T-helper 2 cell treated with Interferon-gamma antibody and Interleukin-4, amounts not matched to agents 5 μg/mL and 100 μg/mL, for 36 hours (primary cell): ENCODE results near the gene AGAP1.

Experiments used
- DNase-seq: peaks from one replicate; pipeline ENCODE4 v3.0.0; 2021; ENCODE audit warnings: low spot score
- H3K27ac Mint-ChIP-seq: one replicate; pipeline ENCODE4 v1.8.0; 2021; ENCODE audit warnings: mild to moderate bottlenecking, mixed read lengths
- H3K27me3 Mint-ChIP-seq: one replicate; pipeline ENCODE4 v1.8.0; 2021; ENCODE audit warnings: low read depth, mixed read lengths
- H3K36me3 Mint-ChIP-seq: one replicate; pipeline ENCODE4 v1.8.0; 2021; ENCODE audit warnings: low read depth, mixed read lengths
- H3K4me1 Mint-ChIP-seq: one replicate; pipeline ENCODE4 v1.8.0; 2021; ENCODE audit warnings: low read depth, mixed read lengths
- H3K4me3 Mint-ChIP-seq: one replicate; pipeline ENCODE4 v1.8.0; 2022; ENCODE audit warnings: mild to moderate bottlenecking, moderate library complexity, mixed read lengths
- H3K9me3 Mint-ChIP-seq: one replicate; pipeline ENCODE4 v1.8.0; 2021; ENCODE audit warnings: mixed read lengths

AGAP1 gene

DNA sequence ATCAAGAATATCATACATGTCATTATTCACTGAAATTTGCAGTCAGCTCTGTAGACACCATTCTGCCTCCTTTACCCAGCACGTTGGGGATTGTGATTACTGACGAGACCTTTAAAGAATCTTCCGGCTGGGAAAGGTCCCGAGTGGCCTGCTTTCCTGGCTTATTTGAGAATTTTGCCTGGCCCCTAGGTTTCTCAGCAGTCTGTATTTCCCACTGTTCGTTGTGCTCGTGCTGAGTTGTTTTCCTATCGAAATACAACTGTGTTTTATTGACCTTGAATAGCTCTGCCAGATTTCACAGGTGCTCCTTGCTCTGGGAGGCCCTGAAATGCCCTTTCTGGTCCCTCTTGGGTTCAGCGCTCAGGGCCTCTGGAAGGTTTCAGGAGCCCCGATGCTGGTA lies 94.9 kb downstream of the AGAP1 start:
- Mint-ChIP-seq H3K4me1 (no peaks in the 10 kb centered on the region), H3K36me3 (no peaks in the 10 kb centered on the region)
- DNase-seq = no peak

DNA sequence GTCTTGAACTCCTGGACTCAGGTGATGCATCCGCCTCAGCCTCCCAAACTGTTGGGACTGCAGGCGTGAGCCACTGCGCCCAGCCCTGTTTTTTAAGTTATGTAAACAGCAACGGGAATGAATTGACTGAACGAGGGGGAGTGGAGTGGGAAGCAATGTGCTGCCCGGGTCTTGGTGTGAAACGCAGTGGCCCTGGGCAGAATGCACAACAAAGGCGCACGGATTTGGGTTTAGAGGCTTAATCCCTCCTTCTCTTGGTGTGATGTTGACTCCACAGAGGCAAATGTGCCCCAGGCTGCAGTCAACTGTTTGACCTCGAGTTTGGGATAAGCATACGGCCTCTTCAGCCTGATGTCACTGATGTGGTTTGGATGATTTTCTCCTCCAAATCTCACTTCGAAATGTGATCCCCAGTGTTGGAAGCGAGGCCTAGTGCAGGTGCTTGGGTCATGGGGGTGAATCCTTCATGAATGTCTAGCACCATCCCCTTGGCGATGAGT lies 97.4 kb downstream of the AGAP1 start:
- no peaks in the 10 kb centered on the region for H3K36me3 Mint-ChIP-seq

More for the DNA sequence above, 94.9 kb downstream of the AGAP1 start:
- Mint-ChIP-seq H3K27ac (no peak overlapping the region), H3K27me3 (peaks cover 2% of the 10 kb centered on the region), H3K4me3 (no peak overlapping the region), H3K9me3 (no peaks in the 10 kb centered on the region)

DNA sequence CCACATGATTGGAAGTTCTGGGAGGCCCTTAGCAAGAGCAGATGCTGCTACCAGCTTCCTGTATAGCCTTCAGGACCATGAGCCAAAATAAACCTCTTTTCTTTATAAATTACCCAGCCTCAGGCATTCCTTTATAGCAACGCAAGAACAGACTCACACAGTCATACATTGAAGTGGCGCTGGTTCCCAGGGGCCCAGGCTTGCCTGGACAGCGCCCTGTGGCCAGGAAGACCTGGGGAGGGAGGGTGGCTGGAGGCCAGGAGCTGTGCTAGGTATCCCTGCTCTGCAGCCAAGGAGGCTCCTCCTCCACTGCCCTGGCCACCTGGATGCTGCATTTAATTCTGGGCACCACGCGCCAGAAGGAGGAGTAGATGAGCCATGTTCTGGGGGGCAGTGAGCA lies 98.1 kb downstream of the AGAP1 start:
- peaks cover 2% of the 10 kb centered on the region for H3K27me3 Mint-ChIP-seq
- H3K36me3 Mint-ChIP-seq = no peaks in the 10 kb centered on the region
- no peaks in the 10 kb centered on the region for H3K9me3 Mint-ChIP-seq
- H3K4me1 Mint-ChIP-seq = no peaks in the 10 kb centered on the region
- no peak overlapping the region for H3K27ac Mint-ChIP-seq
- no peak for DNase-seq
- no peak overlapping the region for H3K4me3 Mint-ChIP-seq

More for the DNA sequence above, 97.4 kb downstream of the AGAP1 start:
- DNase-seq = no peak
- Mint-ChIP-seq H3K4me1 (no peaks in the 10 kb centered on the region), H3K4me3 (no peak overlapping the region), H3K27me3 (peaks cover 2% of the 10 kb centered on the region), H3K9me3 (no peaks in the 10 kb centered on the region), H3K27ac (no peak overlapping the region)

DNA sequence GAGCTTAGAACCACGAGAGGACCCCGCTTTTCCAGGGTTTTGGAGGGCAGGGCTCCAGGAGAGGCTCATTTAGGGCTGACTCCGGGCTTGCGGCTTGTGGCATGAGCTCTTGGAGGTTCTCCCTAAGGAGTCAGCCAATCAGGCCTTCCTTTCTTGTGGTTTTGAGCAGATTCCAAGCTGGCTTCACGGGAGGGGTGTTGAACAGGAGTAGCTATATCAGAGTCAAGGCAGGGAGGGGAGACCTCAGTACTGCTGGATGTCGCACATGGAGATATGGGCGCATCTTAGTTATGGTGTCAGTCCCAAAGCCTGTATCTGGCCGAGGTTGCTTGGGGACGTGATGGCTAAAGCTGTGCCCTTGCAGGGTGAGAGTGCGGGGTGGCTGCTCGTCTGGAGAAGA lies 98.6 kb downstream of the AGAP1 start:
- H3K4me3 Mint-ChIP-seq = no peak overlapping the region
- DNase-seq = no peak
- no peaks in the 10 kb centered on the region for H3K4me1 Mint-ChIP-seq
- H3K9me3 Mint-ChIP-seq = no peaks in the 10 kb centered on the region
- H3K27me3 Mint-ChIP-seq = peaks cover 2% of the 10 kb centered on the region
- no peak overlapping the region for H3K27ac Mint-ChIP-seq
- no peaks in the 10 kb centered on the region for H3K36me3 Mint-ChIP-seq

DNA sequence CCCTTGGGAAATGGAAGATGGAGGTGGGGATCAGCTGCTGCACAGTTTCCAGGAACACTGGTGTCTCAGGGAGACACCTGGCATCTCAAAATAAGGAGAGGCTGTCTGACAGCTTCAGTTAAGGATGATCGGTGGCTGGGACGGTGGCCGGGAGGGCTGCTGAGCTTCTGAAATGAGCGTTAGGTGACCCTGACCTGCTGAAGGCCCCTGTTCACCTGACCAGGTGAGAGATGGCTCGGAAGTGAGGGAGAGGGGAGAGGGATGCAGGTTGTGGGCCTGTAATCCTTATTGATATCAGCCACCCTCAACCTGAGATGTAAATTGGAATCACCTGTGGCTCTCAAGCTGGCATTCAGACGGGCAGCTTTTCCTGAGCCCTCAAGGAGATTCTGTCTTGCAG lies 99.0 kb downstream of the AGAP1 start:
- Mint-ChIP-seq H3K4me1 (no peaks in the 10 kb centered on the region), H3K27ac (no peak overlapping the region), H3K9me3 (no peaks in the 10 kb centered on the region), H3K36me3 (no peaks in the 10 kb centered on the region), H3K27me3 (peaks cover 2% of the 10 kb centered on the region), H3K4me3 (no peak overlapping the region)
- no peak for DNase-seq

DNA sequence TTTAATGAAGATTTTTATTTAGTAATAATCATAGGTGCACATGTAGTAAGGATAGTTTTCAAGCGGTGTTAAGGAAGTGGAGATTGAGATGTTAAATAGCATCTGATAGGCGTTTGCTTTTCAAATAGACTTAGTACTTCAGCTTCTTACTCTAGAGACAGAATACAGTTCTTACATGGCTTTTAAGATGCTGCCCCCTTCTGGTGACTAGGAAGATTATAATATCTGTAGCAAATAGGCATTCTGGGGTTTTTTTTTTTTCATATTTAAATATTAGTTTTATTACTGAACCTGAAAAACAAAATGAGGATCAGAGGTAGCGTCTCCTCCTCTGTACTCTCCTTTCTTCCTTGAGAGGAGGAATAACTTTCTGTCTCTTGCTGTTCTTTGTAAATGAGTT lies 100.2 kb downstream of the AGAP1 start:
- Mint-ChIP-seq H3K27me3 (peaks cover 2% of the 10 kb centered on the region), H3K9me3 (no peaks in the 10 kb centered on the region), H3K4me3 (no peak overlapping the region), H3K36me3 (no peaks in the 10 kb centered on the region), H3K4me1 (no peaks in the 10 kb centered on the region), H3K27ac (no peak overlapping the region)
- DNase-seq = no peak

DNA sequence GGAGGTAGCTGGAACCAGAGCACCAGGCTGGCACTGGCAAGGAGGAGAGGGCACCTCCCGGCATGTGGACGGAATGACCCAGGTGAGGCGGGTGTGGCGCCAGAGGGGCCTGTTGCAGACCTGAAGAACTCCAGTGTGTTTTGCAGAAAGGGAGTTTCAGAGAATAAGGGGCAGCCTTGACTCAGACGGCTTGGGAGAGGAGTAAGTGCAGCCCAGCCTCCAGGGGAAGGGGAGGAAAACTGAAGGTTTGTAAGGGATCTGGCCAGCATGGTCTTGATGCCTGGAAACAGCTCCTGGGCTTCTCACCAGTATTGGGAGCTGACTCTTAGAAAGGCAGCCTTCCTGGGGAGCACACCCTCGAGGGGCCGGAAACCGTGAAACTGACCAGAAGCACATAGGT lies 101.1 kb downstream of the AGAP1 start:
- H3K4me1 Mint-ChIP-seq = no peaks in the 10 kb centered on the region
- no peak for DNase-seq
- no peak overlapping the region for H3K4me3 Mint-ChIP-seq
- H3K27ac Mint-ChIP-seq = no peak overlapping the region
- peaks cover 2% of the 10 kb centered on the region for H3K27me3 Mint-ChIP-seq
- H3K36me3 Mint-ChIP-seq = no peaks in the 10 kb centered on the region
- no peaks in the 10 kb centered on the region for H3K9me3 Mint-ChIP-seq

DNA sequence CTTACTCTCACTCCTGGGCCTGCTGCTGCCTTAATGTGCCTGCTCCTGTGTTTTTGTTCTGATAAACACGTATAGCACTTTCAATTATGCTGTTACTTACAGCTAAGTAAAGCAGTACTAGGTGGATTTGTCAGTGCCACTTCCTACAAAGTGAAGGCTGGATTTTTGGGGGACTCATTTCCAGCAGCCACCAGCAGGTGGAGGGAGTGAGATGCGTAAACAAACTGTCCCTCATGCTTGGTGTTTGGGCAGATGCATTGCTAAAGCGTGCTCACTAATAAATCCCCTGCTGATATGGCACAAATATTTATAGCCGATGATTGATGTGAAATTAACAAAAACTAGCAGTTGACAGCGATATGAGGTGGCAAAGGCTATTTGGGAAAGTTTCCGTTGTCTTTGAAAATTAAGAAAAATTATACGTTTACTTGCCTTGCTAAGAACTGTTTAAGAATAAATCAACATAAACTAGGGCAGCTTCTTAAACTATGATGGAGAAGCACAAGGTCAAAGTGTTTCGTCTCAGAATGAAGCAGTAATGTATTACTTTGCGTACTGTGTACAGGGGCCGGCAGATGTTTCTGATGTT lies 101.7 kb downstream of the AGAP1 start:
- H3K27me3 Mint-ChIP-seq = peaks cover 2% of the 10 kb centered on the region
- H3K36me3 Mint-ChIP-seq = no peaks in the 10 kb centered on the region
- H3K9me3 Mint-ChIP-seq = no peaks in the 10 kb centered on the region
- H3K27ac Mint-ChIP-seq = no peak overlapping the region
- no peak overlapping the region for H3K4me3 Mint-ChIP-seq
- DNase-seq = no peak
- no peaks in the 10 kb centered on the region for H3K4me1 Mint-ChIP-seq

DNA sequence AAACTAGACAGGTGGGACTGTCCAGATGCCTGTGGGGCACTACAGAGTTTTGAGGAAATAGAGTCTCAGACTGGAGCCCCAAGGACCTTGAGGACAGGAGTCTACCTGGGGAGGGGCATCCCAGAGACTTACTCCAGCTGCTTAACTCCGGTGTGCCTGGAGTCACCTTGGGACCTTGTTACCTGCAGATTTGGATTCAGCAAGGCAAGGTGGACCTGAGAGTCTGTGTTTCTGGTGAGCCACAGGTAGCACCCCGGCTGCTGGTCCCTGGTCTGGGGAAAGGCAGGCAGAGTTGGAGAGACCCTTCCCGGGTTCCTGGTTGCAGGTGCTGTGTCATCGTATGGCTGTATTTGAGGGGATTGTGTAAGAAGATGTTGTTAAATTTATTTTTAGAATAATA lies 102.4 kb downstream of the AGAP1 start:
- Mint-ChIP-seq H3K9me3 (no peaks in the 10 kb centered on the region), H3K4me1 (no peaks in the 10 kb centered on the region), H3K36me3 (no peaks in the 10 kb centered on the region), H3K27ac (no peak overlapping the region), H3K27me3 (peaks cover 2% of the 10 kb centered on the region), H3K4me3 (no peak overlapping the region)
- no peak for DNase-seq

DNA sequence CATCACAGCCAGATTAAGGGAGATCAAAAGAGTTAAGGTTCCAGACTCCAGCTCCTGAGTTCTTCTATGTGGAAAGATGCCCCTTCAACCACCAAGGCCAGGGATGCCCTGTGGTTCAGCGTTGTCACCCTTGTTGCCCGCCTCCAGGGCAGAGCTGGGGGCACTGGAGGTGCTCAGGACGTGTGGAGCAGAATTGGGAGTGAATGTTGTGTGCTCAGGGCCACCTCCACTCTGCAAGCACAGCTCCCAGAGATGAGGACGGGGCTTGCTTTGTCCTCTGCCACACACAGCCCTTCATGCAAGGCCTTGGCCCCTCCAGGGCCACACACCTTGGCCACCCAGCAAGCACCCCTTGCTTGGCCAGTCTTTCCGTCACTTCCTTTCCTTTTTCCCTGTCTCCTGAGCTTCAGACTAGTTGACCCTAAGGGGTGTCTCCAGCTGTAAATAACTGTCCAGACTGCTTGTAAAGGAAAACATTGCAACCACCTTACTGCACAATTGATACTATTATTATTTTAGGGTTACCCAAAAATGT lies 103.3 kb downstream of the AGAP1 start:
- Mint-ChIP-seq H3K27me3 (peaks cover 2% of the 10 kb centered on the region), H3K4me1 (no peaks in the 10 kb centered on the region), H3K27ac (no peak overlapping the region), H3K4me3 (no peak overlapping the region), H3K36me3 (no peaks in the 10 kb centered on the region), H3K9me3 (peaks cover under 1% of the 10 kb centered on the region)
- DNase-seq = no peak

DNA sequence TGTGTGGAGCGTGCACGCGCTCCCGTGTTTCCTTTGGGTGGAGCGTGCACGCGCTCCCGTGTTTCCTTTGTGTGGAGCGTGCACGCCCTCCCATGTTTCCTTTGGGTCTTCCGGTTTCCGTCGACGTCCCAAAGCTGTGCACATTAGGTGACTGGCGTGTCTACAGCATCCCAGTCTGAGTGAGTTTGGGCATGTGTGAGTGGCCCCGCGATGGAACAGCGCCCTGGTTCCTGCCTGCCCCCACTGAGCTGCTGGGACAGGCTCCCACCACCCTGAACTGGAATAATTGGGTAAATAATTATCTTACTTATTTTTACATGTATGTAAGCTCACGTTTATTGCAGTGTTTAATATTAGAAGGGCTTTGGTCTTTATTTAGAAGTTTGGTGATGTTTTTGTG lies 104.2 kb downstream of the AGAP1 start:
- Mint-ChIP-seq H3K4me1 (no peaks in the 10 kb centered on the region), H3K9me3 (peaks cover 6% of the 10 kb centered on the region), H3K27ac (no peak overlapping the region), H3K4me3 (no peak overlapping the region), H3K27me3 (no peaks in the 10 kb centered on the region), H3K36me3 (no peaks in the 10 kb centered on the region)
- DNase-seq = no peak

DNA sequence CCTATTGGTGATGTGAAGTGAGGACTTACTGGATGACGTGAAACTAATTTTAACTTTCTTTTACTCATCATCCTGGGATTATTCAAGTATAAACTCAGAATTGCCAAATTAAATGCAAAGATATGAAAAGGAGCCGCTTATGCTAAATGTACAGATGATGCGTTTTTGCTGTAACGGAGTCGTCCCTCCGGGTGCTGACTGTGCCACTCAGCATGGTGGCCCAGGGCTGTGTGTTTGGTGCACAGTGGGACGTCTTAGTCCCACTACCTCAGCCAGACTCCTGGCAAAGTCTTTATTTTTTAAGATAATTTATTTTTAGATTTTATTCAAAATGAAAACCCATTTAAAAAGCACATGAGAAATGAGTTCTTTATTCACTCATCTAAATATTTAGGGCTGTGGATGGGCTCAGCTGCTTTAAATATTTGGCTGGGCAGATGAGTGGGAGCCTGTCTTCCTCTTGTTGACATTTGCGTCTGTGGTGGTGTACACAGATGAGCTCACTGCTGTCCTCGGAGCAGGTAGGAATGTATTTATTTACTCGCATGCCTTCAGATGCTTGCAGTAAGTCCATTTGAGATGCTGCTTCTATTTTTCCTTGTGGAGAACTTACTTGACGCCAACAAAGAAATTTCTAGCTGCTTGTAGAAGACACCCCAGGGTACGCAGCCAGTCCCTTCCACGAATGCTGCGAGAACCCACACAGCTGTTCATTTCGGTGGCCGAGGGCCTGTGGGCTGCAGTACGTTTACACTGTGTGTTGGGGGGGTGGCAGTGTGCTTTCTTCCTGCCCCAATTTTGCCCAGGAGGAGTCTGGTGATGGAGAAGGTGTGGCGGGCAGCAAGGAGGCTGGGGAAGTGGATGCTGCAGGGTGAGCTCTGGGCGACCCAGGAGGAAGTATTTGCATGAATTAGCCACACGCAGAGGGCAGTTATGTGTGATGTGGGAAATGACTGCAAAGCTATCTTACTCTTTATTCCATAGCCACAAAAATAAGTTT lies 105.0 kb downstream of the AGAP1 start:
- H3K4me3 Mint-ChIP-seq = no peak overlapping the region
- peaks cover 14% of the 10 kb centered on the region for H3K9me3 Mint-ChIP-seq
- no peak overlapping the region for H3K27ac Mint-ChIP-seq
- H3K36me3 Mint-ChIP-seq = no peaks in the 10 kb centered on the region
- DNase-seq = no peak
- H3K4me1 Mint-ChIP-seq = no peaks in the 10 kb centered on the region
- H3K27me3 Mint-ChIP-seq = no peaks in the 10 kb centered on the region

DNA sequence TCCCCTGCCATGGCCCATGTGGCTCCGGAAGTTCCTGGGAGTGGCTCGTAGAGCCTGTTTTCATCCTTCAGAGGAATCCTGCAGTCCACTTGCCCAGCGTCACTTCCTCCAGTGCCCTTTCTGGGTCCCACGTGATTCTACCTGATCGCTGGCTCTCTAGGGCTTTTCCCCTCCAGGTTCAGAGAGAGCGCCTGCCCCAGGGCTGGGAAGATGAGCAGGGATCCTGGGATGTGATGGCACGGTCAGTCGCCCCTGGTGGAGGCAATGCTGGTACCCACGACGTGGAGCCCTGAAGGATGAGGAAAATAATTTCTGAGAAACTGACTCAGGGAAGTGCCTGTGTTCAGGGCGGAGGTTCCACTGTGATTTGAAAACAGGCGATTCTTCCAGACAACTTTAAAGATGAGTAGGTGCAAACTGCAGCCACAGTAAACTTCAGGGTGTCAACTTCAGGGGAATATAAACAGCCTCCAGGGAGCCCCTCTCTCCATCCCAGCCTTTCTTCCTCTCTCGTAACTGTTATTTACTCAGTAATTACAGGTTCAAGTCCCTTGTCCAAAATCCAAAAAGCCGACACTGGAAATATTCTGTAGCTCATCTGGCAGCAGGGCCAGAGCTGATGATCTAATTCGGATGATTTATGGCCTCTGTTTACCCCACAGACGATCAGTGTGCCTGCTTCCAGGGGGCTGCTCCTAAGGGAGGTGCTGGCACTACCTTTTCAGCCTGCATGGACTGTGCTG lies 105.9 kb downstream of the AGAP1 start:
- Mint-ChIP-seq H3K27me3 (no peaks in the 10 kb centered on the region), H3K27ac (no peak overlapping the region), H3K4me3 (no peak overlapping the region), H3K9me3 (peaks cover 14% of the 10 kb centered on the region), H3K4me1 (no peaks in the 10 kb centered on the region), H3K36me3 (no peaks in the 10 kb centered on the region)
- DNase-seq = no peak

DNA sequence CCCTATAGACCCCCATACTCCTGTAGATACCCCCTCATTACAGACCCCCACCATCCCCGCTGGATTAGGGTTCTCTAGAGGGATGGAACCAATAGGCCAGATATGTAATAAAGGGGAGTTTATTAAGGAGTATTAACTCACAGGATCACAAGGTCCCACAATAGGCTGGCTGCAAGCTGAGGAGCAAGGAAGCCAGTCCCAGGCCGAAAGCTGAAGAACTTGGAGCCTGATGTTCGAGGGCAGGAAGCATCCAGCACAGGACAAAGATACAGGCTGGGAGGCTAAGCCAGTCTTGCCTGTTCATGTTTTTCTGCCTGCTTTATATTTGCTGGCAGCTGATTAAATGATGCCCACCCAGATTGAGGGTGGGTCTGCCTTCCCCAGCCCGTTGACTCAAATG lies 106.6 kb downstream of the AGAP1 start:
- DNase-seq = no peak
- no peaks in the 10 kb centered on the region for H3K36me3 Mint-ChIP-seq
- no peaks in the 10 kb centered on the region for H3K4me1 Mint-ChIP-seq
- H3K4me3 Mint-ChIP-seq = no peak overlapping the region
- peaks cover 14% of the 10 kb centered on the region for H3K9me3 Mint-ChIP-seq
- H3K27ac Mint-ChIP-seq = no peak overlapping the region
- no peaks in the 10 kb centered on the region for H3K27me3 Mint-ChIP-seq
